HPDE6-E6E7 (cell line): ENCODE results near the gene TAF11L4.
"Not testable (repeated sequence)": the region's sequence is repeated elsewhere in the genome, so short reads cannot be mapped to it uniquely, and the experiment has no call there.

ENCODE experiments used
- DNase-seq: peaks from one replicate; pipeline ENCODE4 v3.0.0; 2011; ENCODE audit warnings: missing footprints; ENCODE audit errors: extremely low spot score

Gene TAF11L4

GRCh38 chr5:17521501-17521900, at the start of gene TAF11L4:
TAF11L4 (plus strand) TSS chr5:17521801.
- DNase-seq: not testable (repeated sequence)

- not testable (repeated sequence) for DNase-seq
These were observed 46.5 kb upstream of the TAF11L4 start for GRCh38 chr5:17475064-17475463.

GRCh38 chr5:17477043-17477442, 44.6 kb upstream of the TAF11L4 start:
- no peak for DNase-seq

GRCh38 chr5:17477573-17478265, 43.9 kb upstream of the TAF11L4 start:
- DNase-seq: no peak

- DNase-seq: no peak
These were observed 40.2 kb upstream of the TAF11L4 start for GRCh38 chr5:17481378-17481777.

- no peak for DNase-seq
These were observed 38.8 kb upstream of the TAF11L4 start for GRCh38 chr5:17482790-17483189.

- DNase-seq: not testable (repeated sequence)
These were observed 35.0 kb upstream of the TAF11L4 start for GRCh38 chr5:17486464-17487173.

GRCh38 chr5:17487174-17487512, 34.5 kb upstream of the TAF11L4 start:
- DNase-seq: no peak

GRCh38 chr5:17491257-17491656, 30.3 kb upstream of the TAF11L4 start:
- DNase-seq: not testable (repeated sequence)

GRCh38 chr5:17492770-17493169, 28.8 kb upstream of the TAF11L4 start:
- no peak for DNase-seq

- no peak for DNase-seq
These were observed 24.2 kb upstream of the TAF11L4 start for GRCh38 chr5:17497446-17497845.

- DNase-seq: not testable (repeated sequence)
These were observed 23.7 kb upstream of the TAF11L4 start, which contains the start of gene TAF11L2 for GRCh38 chr5:17497931-17498330. TAF11L2 (plus strand) TSS chr5:17498231.

GRCh38 chr5:17511775-17512325, 9.8 kb upstream of the TAF11L4 start:
- no peak for DNase-seq

GRCh38 chr5:17517526-17517925, 4.1 kb upstream of the TAF11L4 start:
- DNase-seq: not testable (repeated sequence)

GRCh38 chr5:17518067-17518466, 3.5 kb upstream of the TAF11L4 start, which contains the start of gene TAF11L3:
TAF11L3 (plus strand) TSS chr5:17518367.
- not testable (repeated sequence) for DNase-seq

- not testable (repeated sequence) for DNase-seq
These were observed 2.1 kb upstream of the TAF11L4 start for GRCh38 chr5:17519508-17519907.

- not testable (repeated sequence) for DNase-seq
These were observed 3.3 kb downstream of the TAF11L4 start, which contains the start of gene TAF11L5 for GRCh38 chr5:17524935-17525334. TAF11L5 (plus strand) TSS chr5:17525235.

GRCh38 chr5:17526504-17526903, 4.9 kb downstream of the TAF11L4 start:
- not testable (repeated sequence) for DNase-seq

- not testable (repeated sequence) for DNase-seq
These were observed 6.8 kb downstream of the TAF11L4 start, which contains the start of gene TAF11L6 for GRCh38 chr5:17528369-17528768. TAF11L6 (plus strand) TSS chr5:17528669.
